SK-N-SH (cell line): ENCODE results near the gene LMAN1L. TPM values are rescaled to one million over a fixed set of nuclear protein-coding genes. Genes with fewer than 3 reads are reported as not detected.
A peak's percentile ranks its signal among the peaks of the same experiment; 100 is the strongest.

Experiments
- CTCF ChIA-PET: fragments of 300-600, 350-600 bp; formaldehyde crosslinking; extraction: SDS; loops from one replicate; lab custom pipeline; 2021; lab: Yijun Ruan, JAX
- POLR2A ChIA-PET: fragments of 350-600 bp; sonication (Branson Sonifier 250); formaldehyde crosslinking; extraction: SDS; loops from one replicate; lab custom pipeline; 2020; ENCODE audit warnings: antibody characterized with exemption, inconsistent platforms; lab: Yijun Ruan, JAX
- DNase-seq: peaks from one replicate; pipeline ENCODE4 v3.0.0; 2012
- H2AFZ ChIP-seq: fragments of 200-600 bp; sonication (generic); 2 replicates; pipeline ENCODE4 v1.8.1; 2016; ENCODE audit warnings: antibody characterized with exemption, mild to moderate bottlenecking, low read depth
- H3F3A ChIP-seq: fragments of 200-600 bp; sonication (generic); replicated peaks from 2 replicates; pipeline ENCODE3; 2016; ENCODE audit warnings: antibody characterized with exemption, mild to moderate bottlenecking; ENCODE audit not compliant: insufficient read depth
- H3K27ac ChIP-seq, 2 experiments: fragments of 200-500 bp in 1 of 2; fragments of 200-600 bp in 1 of 2; sonication (Bioruptor generic) in 1 of 2; sonication (generic), shearing (Covaris generic) in 1 of 2; 2 replicates each; pipeline versions ENCODE4 v1.5.1 to v1.6.1; 2014 to 2016; ENCODE audit warnings: low read depth in 2 of 2, inconsistent platforms in 1 of 2, low read length in 1 of 2, mild to moderate bottlenecking in 1 of 2, mixed read lengths in 1 of 2
- H3K27me3 ChIP-seq: fragments of 200-600 bp; sonication (generic), shearing (Covaris generic); 2 replicates; pipeline ENCODE4 v1.6.1; 2016; ENCODE audit warnings: mixed run types; ENCODE audit not compliant: insufficient read depth
- H3K36me3 ChIP-seq, 2 experiments: fragments of 200-500 bp in 1 of 2; fragments of 200-600 bp in 1 of 2; sonication (Bioruptor generic) in 1 of 2; sonication (generic) in 1 of 2; replicated peaks in 1 of 2; 2 replicates each; pipeline versions ENCODE3 to v1.5.1; 2014 to 2016; ENCODE audit warnings: low read length in 1 of 2, mild to moderate bottlenecking in 1 of 2; ENCODE audit not compliant: insufficient read depth in 2 of 2, control insufficient read depth in 1 of 2
- H3K4me1 ChIP-seq, 2 experiments: fragments of 200-500 bp in 1 of 2; fragments of 200-600 bp in 1 of 2; sonication (Bioruptor generic) in 1 of 2; sonication (generic), shearing (Covaris generic) in 1 of 2; 2 replicates each; pipeline versions ENCODE4 v1.5.1 to v1.6.1; 2014 to 2016; ENCODE audit warnings: low read depth in 1 of 2, low read length in 1 of 2, mixed run types in 1 of 2; ENCODE audit not compliant: insufficient read depth in 2 of 2, control insufficient read depth in 1 of 2
- H3K4me2 ChIP-seq: fragments of 200-600 bp; sonication (generic), shearing (Covaris generic); 2 replicates; pipeline ENCODE4 v1.6.1; 2017; ENCODE audit warnings: mixed run types
- H3K4me3 ChIP-seq, 2 experiments: fragments of 200-500 bp in 1 of 2; fragments of 200-600 bp in 1 of 2; sonication (Bioruptor generic) in 1 of 2; sonication (generic), shearing (Covaris generic) in 1 of 2; 2 replicates each; pipeline versions ENCODE4 v1.5.1 to v1.8.1; 2014 to 2016; ENCODE audit warnings: low read depth in 2 of 2, inconsistent platforms in 1 of 2, low read length in 1 of 2, mild to moderate bottlenecking in 1 of 2, mixed read lengths in 1 of 2, moderate library complexity in 1 of 2
- H3K79me2 ChIP-seq: fragments of 200-600 bp; sonication (generic); 2 replicates; pipeline ENCODE4 v1.8.1; 2017; ENCODE audit warnings: mild to moderate bottlenecking; ENCODE audit not compliant: insufficient read depth
- H3K9ac ChIP-seq: fragments of 200-600 bp; sonication (generic); 2 replicates; pipeline ENCODE4 v1.6.1; 2017; ENCODE audit warnings: mixed run types
- H3K9me2 ChIP-seq: fragments of 200-600 bp; sonication (generic); 2 replicates; pipeline ENCODE4 v1.6.1; 2017; ENCODE audit warnings: mixed run types
- H3K9me3 ChIP-seq: fragments of 200-600 bp; sonication (generic); 2 replicates; pipeline ENCODE4 v1.6.1; 2017; ENCODE audit warnings: mixed run types, mild to moderate bottlenecking, moderate library complexity
- H4K20me1 ChIP-seq: fragments of 200-600 bp; sonication (generic); 2 replicates; pipeline ENCODE4 v1.6.1; 2017; ENCODE audit warnings: mild to moderate bottlenecking, mixed run types; ENCODE audit not compliant: insufficient read depth
- CHD2 ChIP-seq: fragments of 150-350 bp; IDR thresholded peaks from 2 replicates; pipeline ENCODE4 v1.6.1; 2018; ENCODE audit warnings: low read length; ENCODE audit not compliant: partially characterized antibody
- ELF1 ChIP-seq: IDR thresholded peaks from 2 replicates; pipeline ENCODE4 v1.4.0; 2012
- FOSL2 ChIP-seq: IDR thresholded peaks from 2 replicates; pipeline ENCODE4 v1.4.0; 2012; ENCODE audit warnings: low read depth, mild to moderate bottlenecking, moderate library complexity, borderline replicate concordance
- GATA2 ChIP-seq: sonication (generic); formaldehyde crosslinking; IDR thresholded peaks from 2 replicates; pipeline ENCODE4 v1.5.0; 2020; ENCODE audit warnings: mild to moderate bottlenecking, missing genetic modification reagents
- MXI1 ChIP-seq: IDR thresholded peaks from 2 replicates; pipeline ENCODE4 v1.6.1; 2012; ENCODE audit warnings: mild to moderate bottlenecking, low read depth, low read length, improper control_type of control experiment
- POLR2AphosphoS5 ChIP-seq: IDR thresholded peaks from 2 replicates; pipeline ENCODE4 v1.6.1; 2012; ENCODE audit warnings: low read depth, low read length
- RAD21 ChIP-seq: IDR thresholded peaks from 2 replicates; pipeline ENCODE4 v1.6.1; 2012; ENCODE audit warnings: mild to moderate bottlenecking, low read length
- RCOR1 ChIP-seq: fragments of 150-350 bp; IDR thresholded peaks from 2 replicates; pipeline ENCODE4 v1.6.1; 2017; ENCODE audit warnings: antibody characterized with exemption, low read length
- SMC3 ChIP-seq: IDR thresholded peaks from 2 replicates; pipeline ENCODE4 v1.6.1; 2012; ENCODE audit warnings: low read depth, low read length, improper control_type of control experiment
- TAF1 ChIP-seq: IDR thresholded peaks from 2 replicates; pipeline ENCODE4 v1.6.1; 2012; ENCODE audit warnings: low read depth, mild to moderate bottlenecking, low read length, moderate library complexity, borderline replicate concordance
- TEAD4 ChIP-seq: IDR thresholded peaks from 2 replicates; pipeline ENCODE4 v1.4.0; 2012; ENCODE audit warnings: mild to moderate bottlenecking, borderline replicate concordance; ENCODE audit not compliant: insufficient read depth
- WGBS: methylation state at CpG from one replicate; pipeline ENCODE4 v1.1.6; 2017; ENCODE audit warnings: low lambda C conversion rate; 5-methylcytosine and 5-hydroxymethylcytosine counted together
- polyA plus RNA-seq, 3 experiments: library from polyadenylated mRNA; depleted of rRNA; stranded (reverse); fragments of >200 nt; gene quantifications; 2 replicates each; pipeline ENCODE4 v1.2.3, GENCODE V29; 2012
- TF ChIP-seq, protein P1 (sequence below): IDR thresholded peaks from 2 replicates; pipeline ENCODE4 v1.4.0; 2012; ENCODE audit warnings: low read depth, borderline replicate concordance
- TF ChIP-seq, protein P2 (sequence below): fragments of 200-600 bp; sonication (generic); IDR thresholded peaks from 2 replicates; pipeline ENCODE4 v1.6.1; 2017; ENCODE audit warnings: antibody characterized with exemption, mild to moderate bottlenecking, moderate library complexity
- TF ChIP-seq, protein P3 (sequence below): IDR thresholded peaks from 2 replicates; pipeline ENCODE4 v1.4.0; 2012; ENCODE audit warnings: low read depth, borderline replicate concordance

Gene LMAN1L
- polyA plus RNA-seq, 1 of the 3 experiments (the other 2 are of a cell fraction), result 0.02 TPM

DNA sequence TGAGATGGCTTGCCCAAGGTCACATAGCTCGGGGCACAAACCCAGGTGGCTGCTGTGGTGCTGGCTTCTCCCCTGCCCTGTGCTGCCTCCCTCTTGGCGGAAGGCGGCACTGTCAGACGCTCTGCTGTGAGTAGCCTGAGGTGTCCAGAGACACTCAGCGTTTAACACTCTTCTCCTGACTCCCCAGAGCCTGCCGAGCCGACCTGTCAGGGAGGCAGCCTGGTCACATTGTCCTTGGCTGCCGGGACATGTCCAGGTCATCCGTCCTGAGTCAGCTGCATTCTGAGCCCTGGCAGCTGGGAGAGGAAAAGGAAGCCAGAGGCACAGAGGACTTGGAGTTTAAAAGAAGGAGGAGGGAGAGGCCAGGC is 4.7 kb downstream of the LMAN1L start:
- no peak overlapping the region for H3K9ac ChIP-seq
- no peak overlapping the region for H3K4me2 ChIP-seq
- no peaks in the 10 kb centered on the region for H3F3A ChIP-seq
- DNase-seq, result peak; percentile 69
- ChIA-PET POLR2A (interaction anchor here (0.8 kb wide), 1 partner anchor 20 kb away, joined by 3 read pairs; no protein-coding TSS in a partner anchor), CTCF (interaction anchor here (1.2 to 5.6 kb wide), 12 partner anchors 8 to 184 kb away, joined by 3 to 31 read pairs (median 6); partner anchors contain the start of gene CPLX3)
- H3K27me3 ChIP-seq, result no peaks in the 10 kb centered on the region
- H3K9me3 ChIP-seq, result no peaks in the 10 kb centered on the region
- peaks cover 0 to 38% of the 10 kb centered on the region in 2 experiments; a peak in 1 of 4 replicates for H3K4me1 ChIP-seq
- no peaks in the 10 kb centered on the region for H4K20me1 ChIP-seq
- no peaks in the 10 kb centered on the region for H3K79me2 ChIP-seq
- H3K9me2 ChIP-seq, result no peaks in the 10 kb centered on the region
- WGBS, result 38% methylated on average over 9 of the region's 9 CpGs
- H3K4me3 ChIP-seq, result no peak overlapping the region
- no peak overlapping the region for H2AFZ ChIP-seq
- no peaks in the 10 kb centered on the region for H3K36me3 ChIP-seq
- peak overlapping the region in 1 of 2 experiments; percentile 13; a peak in 1 of 4 replicates for H3K27ac ChIP-seq
- TF ChIP-seq, protein P1, sequence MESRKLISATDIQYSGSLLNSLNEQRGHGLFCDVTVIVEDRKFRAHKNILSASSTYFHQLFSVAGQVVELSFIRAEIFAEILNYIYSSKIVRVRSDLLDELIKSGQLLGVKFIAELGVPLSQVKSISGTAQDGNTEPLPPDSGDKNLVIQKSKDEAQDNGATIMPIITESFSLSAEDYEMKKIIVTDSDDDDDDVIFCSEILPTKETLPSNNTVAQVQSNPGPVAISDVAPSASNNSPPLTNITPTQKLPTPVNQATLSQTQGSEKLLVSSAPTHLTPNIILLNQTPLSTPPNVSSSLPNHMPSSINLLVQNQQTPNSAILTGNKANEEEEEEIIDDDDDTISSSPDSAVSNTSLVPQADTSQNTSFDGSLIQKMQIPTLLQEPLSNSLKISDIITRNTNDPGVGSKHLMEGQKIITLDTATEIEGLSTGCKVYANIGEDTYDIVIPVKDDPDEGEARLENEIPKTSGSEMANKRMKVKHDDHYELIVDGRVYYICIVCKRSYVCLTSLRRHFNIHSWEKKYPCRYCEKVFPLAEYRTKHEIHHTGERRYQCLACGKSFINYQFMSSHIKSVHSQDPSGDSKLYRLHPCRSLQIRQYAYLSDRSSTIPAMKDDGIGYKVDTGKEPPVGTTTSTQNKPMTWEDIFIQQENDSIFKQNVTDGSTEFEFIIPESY, result no peak
- 0 out of 2 replicates have a peak, but pooled peaks have one; percentile 12 for TF ChIP-seq RAD21
- peak; percentile 43; the same call in 1 of the 2 replicates for TF ChIP-seq MXI1
- TF ChIP-seq, all 33 proteins: peak for 2

DNA sequence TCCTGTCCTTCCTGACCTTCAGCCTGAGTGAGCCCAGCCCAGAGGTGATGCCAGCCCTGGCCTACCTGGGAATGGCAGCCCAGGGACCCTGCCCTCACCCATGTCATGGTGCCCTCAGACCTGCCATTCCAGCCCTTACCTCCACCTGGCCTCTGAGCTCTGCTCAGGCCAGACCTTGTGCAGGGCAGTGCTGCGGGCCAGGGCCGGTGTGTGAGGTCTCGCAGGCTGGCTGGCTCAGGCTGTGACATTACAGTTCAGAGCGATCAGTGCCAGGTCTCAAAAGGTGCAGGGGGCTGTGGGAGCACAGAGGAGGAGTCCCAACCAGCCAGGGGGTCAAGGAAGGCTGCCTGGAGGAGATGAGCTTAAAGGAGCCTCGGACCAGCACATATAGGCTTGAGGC is 7.4 kb downstream of the LMAN1L start:
- no peaks in the 10 kb centered on the region for H3K79me2 ChIP-seq
- H3K4me1 ChIP-seq, result peaks cover 0 to 40% of the 10 kb centered on the region in 2 experiments; a peak in 1 of 4 replicates
- H4K20me1 ChIP-seq, result no peaks in the 10 kb centered on the region
- H3K9me3 ChIP-seq, result no peaks in the 10 kb centered on the region
- H3K9ac ChIP-seq, result no peak overlapping the region
- no peaks in the 10 kb centered on the region for H3K9me2 ChIP-seq
- no peak for DNase-seq
- no peak overlapping the region for H3K27ac ChIP-seq
- no peaks in the 10 kb centered on the region for H3K36me3 ChIP-seq
- H2AFZ ChIP-seq, result no peak overlapping the region
- 61% methylated on average over 2 of the region's 5 CpGs for WGBS
- POLR2A ChIA-PET, result interaction anchor here (1.2 kb wide), 1 partner anchor 80 kb away, joined by 4 read pairs; no protein-coding TSS in a partner anchor
- no peak overlapping the region for H3K4me2 ChIP-seq
- CTCF ChIA-PET, result interaction anchor here (0.8 to 2.6 kb wide), 9 partner anchors 10 to 81 kb away, joined by 3 to 10 read pairs (median 4); no protein-coding TSS in a partner anchor
- no peak overlapping the region for H3K4me3 ChIP-seq
- no peak for TF ChIP-seq GATA2
- no peak for TF ChIP-seq CHD2
- TF ChIP-seq RCOR1, result no peak
- TF ChIP-seq RAD21, result no peak
- TF ChIP-seq FOSL2, result no peak
- no peak for TF ChIP-seq TEAD4
- TF ChIP-seq, protein P2, sequence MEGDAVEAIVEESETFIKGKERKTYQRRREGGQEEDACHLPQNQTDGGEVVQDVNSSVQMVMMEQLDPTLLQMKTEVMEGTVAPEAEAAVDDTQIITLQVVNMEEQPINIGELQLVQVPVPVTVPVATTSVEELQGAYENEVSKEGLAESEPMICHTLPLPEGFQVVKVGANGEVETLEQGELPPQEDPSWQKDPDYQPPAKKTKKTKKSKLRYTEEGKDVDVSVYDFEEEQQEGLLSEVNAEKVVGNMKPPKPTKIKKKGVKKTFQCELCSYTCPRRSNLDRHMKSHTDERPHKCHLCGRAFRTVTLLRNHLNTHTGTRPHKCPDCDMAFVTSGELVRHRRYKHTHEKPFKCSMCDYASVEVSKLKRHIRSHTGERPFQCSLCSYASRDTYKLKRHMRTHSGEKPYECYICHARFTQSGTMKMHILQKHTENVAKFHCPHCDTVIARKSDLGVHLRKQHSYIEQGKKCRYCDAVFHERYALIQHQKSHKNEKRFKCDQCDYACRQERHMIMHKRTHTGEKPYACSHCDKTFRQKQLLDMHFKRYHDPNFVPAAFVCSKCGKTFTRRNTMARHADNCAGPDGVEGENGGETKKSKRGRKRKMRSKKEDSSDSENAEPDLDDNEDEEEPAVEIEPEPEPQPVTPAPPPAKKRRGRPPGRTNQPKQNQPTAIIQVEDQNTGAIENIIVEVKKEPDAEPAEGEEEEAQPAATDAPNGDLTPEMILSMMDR, result no peak
- TF ChIP-seq, protein P3, sequence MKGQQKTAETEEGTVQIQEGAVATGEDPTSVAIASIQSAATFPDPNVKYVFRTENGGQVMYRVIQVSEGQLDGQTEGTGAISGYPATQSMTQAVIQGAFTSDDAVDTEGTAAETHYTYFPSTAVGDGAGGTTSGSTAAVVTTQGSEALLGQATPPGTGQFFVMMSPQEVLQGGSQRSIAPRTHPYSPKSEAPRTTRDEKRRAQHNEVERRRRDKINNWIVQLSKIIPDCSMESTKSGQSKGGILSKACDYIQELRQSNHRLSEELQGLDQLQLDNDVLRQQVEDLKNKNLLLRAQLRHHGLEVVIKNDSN, result no peak
- no peak for TF ChIP-seq ELF1
- TF ChIP-seq TAF1, result no peak
- no peak for TF ChIP-seq POLR2AphosphoS5
- TF ChIP-seq SMC3, result no peak
- H3F3A ChIP-seq, result no peaks in the 10 kb centered on the region
- 0 out of 2 replicates have a peak, but pooled peaks cover under 1% of the 10 kb centered on the region for H3K27me3 ChIP-seq
